CD4-positive, alpha-beta T cell (primary cell): Measurements from ENCODE around the gene LMBR1L. TPM values are rescaled to one million over a fixed set of nuclear protein-coding genes. Genes with fewer than 3 reads are reported as not detected.

Source experiments
- ATAC-seq: fragments of 200-7000 bp; cut with Tn5 transposase; one replicate; pipeline ENCODE4 v1.10.0; 2022; ENCODE audit warnings: mild to moderate bottlenecking; ENCODE audit not compliant: poor library complexity
- CTCF ChIA-PET: fragments of 350-600 bp; sonication (Branson Sonifier 250); formaldehyde crosslinking; loops from one replicate; lab custom pipeline; 2021; ENCODE audit warnings: antibody characterized with exemption, inconsistent platforms; lab: Charles Lee
- POLR2A ChIA-PET: fragments of 350-600 bp; sonication (Branson Sonifier 250); formaldehyde crosslinking; loops from one replicate; lab custom pipeline; 2021; ENCODE audit warnings: antibody characterized with exemption, inconsistent platforms; lab: Charles Lee
- DNase-seq, 14 experiments: peaks; one replicate each; pipeline ENCODE4 v3.0.0-alpha.2; 2013 to 2020; ENCODE audit warnings: mixed read lengths in 2 of 14
- H3K27ac ChIP-seq, 2 donors: one replicate each; pipeline versions ENCODE4 v1.5.1 to v1.7.0; 2013; ENCODE audit warnings: low read length in 2 of 2, low read depth in 1 of 2, mild to moderate bottlenecking in 1 of 2
- H3K27me3 ChIP-seq, 2 experiments: 1 replicate in 1 of 2; 2 replicates in 1 of 2; pipeline versions ENCODE4 v1.6.1 to v1.7.0; 2013; ENCODE audit warnings: low read length in 2 of 2, control low read depth in 1 of 2, mild to moderate bottlenecking in 1 of 2, moderate library complexity in 1 of 2; ENCODE audit not compliant: insufficient read depth in 2 of 2, control insufficient read depth in 1 of 2
- H3K36me3 ChIP-seq: one replicate; pipeline ENCODE4 v1.6.1; 2013; ENCODE audit warnings: low read length, control low read depth; ENCODE audit not compliant: insufficient read depth
- H3K4me1 ChIP-seq: one replicate; pipeline ENCODE4 v1.6.1; 2013; ENCODE audit warnings: low read length, control low read depth; ENCODE audit not compliant: insufficient read depth
- H3K4me3 ChIP-seq: one replicate; pipeline ENCODE4 v1.5.1; 2013; ENCODE audit warnings: mild to moderate bottlenecking, low read length, moderate library complexity
- H3K9me3 ChIP-seq, 2 experiments: 1 replicate in 1 of 2; 2 replicates in 1 of 2; pipeline versions ENCODE4 v1.6.1 to v1.7.0; 2013; ENCODE audit warnings: low read length in 2 of 2, mild to moderate bottlenecking in 2 of 2, control low read depth in 1 of 2, moderate library complexity in 1 of 2; ENCODE audit not compliant: control insufficient read depth in 1 of 2, insufficient read depth in 1 of 2
- H3K27ac Mint-ChIP-seq: one replicate; pipeline ENCODE4 v1.8.0; 2020; ENCODE audit warnings: mixed read lengths
- H3K27me3 Mint-ChIP-seq: one replicate; pipeline ENCODE4 v1.8.0; 2021; ENCODE audit warnings: mixed read lengths
- H3K36me3 Mint-ChIP-seq: one replicate; pipeline ENCODE4 v1.8.0; 2021; ENCODE audit warnings: low read depth, mixed read lengths
- H3K4me1 Mint-ChIP-seq: one replicate; pipeline ENCODE4 v1.8.0; 2021; ENCODE audit warnings: low read depth, mixed read lengths
- H3K4me3 Mint-ChIP-seq: one replicate; pipeline ENCODE4 v1.8.0; 2020; ENCODE audit warnings: mild to moderate bottlenecking, mixed read lengths
- H3K9me3 Mint-ChIP-seq: one replicate; pipeline ENCODE4 v1.8.0; 2020; ENCODE audit warnings: mixed read lengths
- CTCF ChIP-seq: fragments of 200-600 bp; IDR thresholded peaks from one replicate; pipeline ENCODE4 v1.8.0; 2022; ENCODE audit warnings: antibody characterized with exemption, mild to moderate bottlenecking
- intact Hi-C, 2 experiments: fragments of 100-400 bp; cut with DNase I in 1 of 2; cut with micrococcal nuclease in 1 of 2; formaldehyde crosslinking; loops; one replicate each; pipeline versions ENCODE4 v1.15.1 to v1.9.0; 2023 to 2025; cut with DNase I, micrococcal nuclease
- total RNA-seq, 174 experiments: library from RNA in 2 of 174; stranded (reverse) in 2 of 174; gene quantifications; one replicate each; pipeline ENCODE4 v1.2.3 and lab custom pipeline; 2021 to 2026

LMBR1L gene
- total RNA-seq, 2 experiments from 2014 or later = 401 to 418 TPM

GRCh38 chr12:49088932-49089330 is 21.7 kb downstream of the LMBR1L start:
- Histone ChIP-seq H3K27ac (no peak overlapping the region), H3K27me3 (peaks cover 54 to 57% of the 10 kb centered on the region in 2 experiments), H3K9me3 (peaks cover 0 to 17% of the 10 kb centered on the region in 2 experiments), H3K4me1 (peaks cover 61% of the 10 kb centered on the region), H3K4me3 (no peak overlapping the region), H3K36me3 (no peaks in the 10 kb centered on the region)
- DNase-seq (no peak), ATAC-seq (no peak)
- Mint-ChIP-seq H3K36me3 (no peaks in the 10 kb centered on the region), H3K27ac (no peak overlapping the region), H3K4me1 (peaks cover 57% of the 10 kb centered on the region), H3K27me3 (peaks cover 68% of the 10 kb centered on the region), H3K4me3 (no peak overlapping the region), H3K9me3 (no peaks in the 10 kb centered on the region)
- intact Hi-C loops = loop anchor here (1.0 to 2.0 kb wide), 4 partner anchors 24 to 146 kb away; partner anchors contain the start of gene TUBA1B (in 1 of the 2)
- ChIA-PET POLR2A (interaction anchor here (0.6 to 2.9 kb wide), 8 partner anchors 9 to 163 kb away, joined by 3 to 30 read pairs (median 12); partner anchors contain the start of genes LMBR1L, RHEBL1, TUBA1A and TUBA1B), CTCF (interaction anchor here (0.7 to 3.7 kb wide), 23 partner anchors 9 to 236 kb away, joined by 3 to 46 read pairs (median 4); partner anchors contain the start of genes PRKAG1, RHEBL1, TUBA1A and TUBA1B)
- no peak for TF ChIP-seq CTCF

GRCh38 chr12:49088150-49088931 is 22.3 kb downstream of the LMBR1L start:
- Histone ChIP-seq H3K4me3 (no peak overlapping the region), H3K4me1 (peaks cover 55% of the 10 kb centered on the region), H3K36me3 (no peaks in the 10 kb centered on the region), H3K27me3 (peaks cover 48 to 51% of the 10 kb centered on the region in 2 experiments), H3K9me3 (peaks cover 0 to 14% of the 10 kb centered on the region in 2 experiments), H3K27ac (no peak overlapping the region)
- TF ChIP-seq CTCF = peak; percentile 85
- peaks cover 51% of the 10 kb centered on the region for H3K4me1 Mint-ChIP-seq
- intact Hi-C loops = loop anchor here (1.0 to 2.0 kb wide), 4 partner anchors 24 to 147 kb away; partner anchors contain the start of gene TUBA1B (in 1 of the 2)
- ATAC-seq (peak; percentile 82), DNase-seq (peak; percentile 43 to 90 (median 58))
- H3K27ac Mint-ChIP-seq = no peak overlapping the region
- no peaks in the 10 kb centered on the region for H3K36me3 Mint-ChIP-seq
- peaks cover 62% of the 10 kb centered on the region for H3K27me3 Mint-ChIP-seq
- no peaks in the 10 kb centered on the region for H3K9me3 Mint-ChIP-seq
- ChIA-PET CTCF (interaction anchor here (0.7 to 3.7 kb wide), 22 partner anchors 9 to 235 kb away, joined by 3 to 46 read pairs (median 4); partner anchors contain the start of genes PRKAG1, RHEBL1, TUBA1A and TUBA1B), POLR2A (interaction anchor here (0.6 to 2.9 kb wide), 9 partner anchors 9 to 162 kb away, joined by 3 to 30 read pairs (median 9); partner anchors contain the start of genes KMT2D, LMBR1L, RHEBL1 and TUBA1A)
- peak overlapping the region; percentile 60 for H3K4me3 Mint-ChIP-seq

GRCh38 chr12:49086116-49086515 is 24.5 kb downstream of the LMBR1L start:
- ChIA-PET POLR2A (no interaction called here), CTCF (interaction anchor here (1.0 to 3.7 kb wide), 5 partner anchors 13 to 149 kb away, joined by 3 to 46 read pairs (median 5); partner anchors contain the start of gene TUBA1B)
- TF ChIP-seq CTCF = no peak
- intact Hi-C loops = no loop called here
- Histone ChIP-seq H3K36me3 (no peaks in the 10 kb centered on the region), H3K4me3 (no peak overlapping the region), H3K27ac (no peak overlapping the region), H3K9me3 (peaks cover 0 to 5% of the 10 kb centered on the region in 2 experiments), H3K27me3 (peaks cover 28 to 29% of the 10 kb centered on the region in 2 experiments), H3K4me1 (peaks cover 39% of the 10 kb centered on the region)
- ATAC-seq (no peak), DNase-seq (no peak)
- H3K27ac Mint-ChIP-seq = no peak overlapping the region
- no peaks in the 10 kb centered on the region for H3K9me3 Mint-ChIP-seq
- no peaks in the 10 kb centered on the region for H3K36me3 Mint-ChIP-seq
- H3K4me1 Mint-ChIP-seq = peaks cover 30% of the 10 kb centered on the region
- no peak overlapping the region for H3K4me3 Mint-ChIP-seq
- H3K27me3 Mint-ChIP-seq = peaks cover 45% of the 10 kb centered on the region
